ENCODE measurements around the gene CYTL1. TPM values are rescaled to one million over a fixed set of nuclear protein-coding genes. Genes with fewer than 3 reads are reported as not detected.

Gene CYTL1
- total and polyA plus RNA-seq, 9 of the 15 experiments (the other 6 are each of a cell fraction or from before 2014, with no cell fraction given), result not detected

GRCh38 chr4:4981827-4982226 is 37.4 kb downstream of the CYTL1 start (continued):
- TF ChIP-seq NCOR1 (IDR thresholded peaks at IDR 0.05) (no peak), FOXA1 (IDR thresholded peaks at IDR 0.05; ENCODE audit: borderline replicate concordance) (no peak), ZNF695 (CRISPR knock-in tag; IDR thresholded peaks at IDR 0.05) (no peak), PHB2 (IDR thresholded peaks at IDR 0.05; ENCODE audit: low read depth) (no peak), U2AF1 (optimal IDR thresholded peaks at IDR 0.05; ENCODE audit: low read depth, low read length) (no peak), TFAP4 (CRISPR knock-in tag; IDR thresholded peaks at IDR 0.05; ENCODE audit: borderline replicate concordance) (no peak)
- TF ChIP-seq, protein P1, sequence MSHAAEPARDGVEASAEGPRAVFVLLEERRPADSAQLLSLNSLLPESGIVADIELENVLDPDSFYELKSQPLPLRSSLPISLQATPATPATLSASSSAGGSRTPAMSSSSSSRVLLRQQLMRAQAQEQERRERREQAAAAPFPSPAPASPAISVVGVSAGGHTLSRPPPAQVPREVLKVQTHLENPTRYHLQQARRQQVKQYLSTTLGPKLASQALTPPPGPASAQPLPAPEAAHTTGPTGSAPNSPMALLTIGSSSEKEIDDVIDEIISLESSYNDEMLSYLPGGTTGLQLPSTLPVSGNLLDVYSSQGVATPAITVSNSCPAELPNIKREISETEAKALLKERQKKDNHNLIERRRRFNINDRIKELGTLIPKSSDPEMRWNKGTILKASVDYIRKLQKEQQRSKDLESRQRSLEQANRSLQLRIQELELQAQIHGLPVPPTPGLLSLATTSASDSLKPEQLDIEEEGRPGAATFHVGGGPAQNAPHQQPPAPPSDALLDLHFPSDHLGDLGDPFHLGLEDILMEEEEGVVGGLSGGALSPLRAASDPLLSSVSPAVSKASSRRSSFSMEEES (CRISPR knock-in tag; IDR thresholded peaks at IDR 0.05), result no peak

GRCh38 chr4:4981427-4981826 is 37.8 kb downstream of the CYTL1 start:
- Histone ChIP-seq H3K9me3 (replicated peaks; ENCODE audit: control insufficient read depth, insufficient read depth, low read depth, low read length) (no peaks in the 10 kb centered on the region), H3K9me1 (ENCODE audit: control insufficient read depth, insufficient read depth, low read length) (no peaks in the 10 kb centered on the region), H3K4me2 (ENCODE audit: insufficient read depth, low read length) (no peak overlapping the region), H3K27me3 (ENCODE audit: control insufficient read depth in 2 of 2, insufficient read depth in 2 of 2, low read length in 2 of 2) (peaks cover 2 to 31% of the 10 kb centered on the region in 2 experiments; a peak in 4 of 5 replicates), H2AFZ (ENCODE audit: low read depth, low read length) (no peak overlapping the region), H3K36me3 (ENCODE audit: control insufficient read depth, insufficient read depth, low read length) (no peaks in the 10 kb centered on the region), H3K4me1 (replicated peaks in 1 of 2; ENCODE audit: control insufficient read depth in 2 of 2, insufficient read depth in 2 of 2, low read length in 2 of 2) (no peaks in the 10 kb centered on the region), H3K9ac (ENCODE audit: insufficient read depth in 1 of 2, low read depth in 2 of 2, low read length in 2 of 2) (no peak overlapping the region), H4K20me1 (replicated peaks; ENCODE audit: control insufficient read depth, insufficient read depth, low read length) (no peaks in the 10 kb centered on the region), H3K4me3 (no peak overlapping the region), H3K27ac (ENCODE audit: extremely low read depth, low read depth, low read length) (no peak overlapping the region), H3K79me2 (ENCODE audit: control insufficient read depth, insufficient read depth, low read length) (no peaks in the 10 kb centered on the region)
- POLR2A ChIA-PET, result interaction anchor here (0.7 kb wide), 1 partner anchor 45 kb away, joined by 3 read pairs; no protein-coding TSS in a partner anchor
- intact Hi-C loops (cut with micrococcal nuclease), result no loop called here
- TF ChIP-seq SREBF2 (CRISPR knock-in tag; IDR thresholded peaks at IDR 0.05) (no peak), XRCC3 (IDR thresholded peaks at IDR 0.05) (no peak), SIN3A (IDR thresholded peaks at IDR 0.05; ENCODE audit: borderline replicate concordance in 2 of 2, control insufficient read depth in 1 of 2, low read depth in 2 of 2, low read length in 2 of 2) (no peak), CTBP1 (IDR thresholded peaks at IDR 0.05; ENCODE audit: borderline replicate concordance) (no peak), U2AF1 (optimal IDR thresholded peaks at IDR 0.05; ENCODE audit: low read depth, low read length) (no peak), ZNF644 (tag; IDR thresholded peaks at IDR 0.05; ENCODE audit: low read depth) (no peak), CTCFL (IDR thresholded peaks at IDR 0.05; ENCODE audit: borderline replicate concordance, insufficient read depth, low read depth, low read length, poor library complexity, severe bottlenecking) (no peak)
- DNase-seq (ENCODE audit: extremely low read depth in 1 of 4, low spot score in 3 of 4) (no peak), FAIRE-seq (no peak), ATAC-seq (no peak)
- 6% methylated on average over 3 of the region's 3 CpGs for WGBS (ENCODE audit: insufficient coverage, low coverage, missing lambda C conversion rate)
- in situ Hi-C loops (cut with MboI), result no loop called here
- BruUV-seq (replicated peaks), result no TSS peak
- CTCF ChIA-PET (ENCODE audit: low intra/inter-chr PET ratio), result no interaction called here
